HG03066 (cell line): ENCODE data around the gene CNTN1.
"Not testable (repeated sequence)": the region's sequence is repeated elsewhere in the genome, so short reads cannot be mapped to it uniquely, and the experiment has no call there.

ENCODE experiments used
- ATAC-seq: cut with Tn5 transposase; IDR thresholded peaks from one replicate; pipeline ENCODE4 v1.9.1; 2021; ENCODE audit warnings: low read depth; ENCODE audit not compliant: unreplicated experiment

Gene CNTN1

GRCh38 chr12:41076114-41076513, 383.9 kb downstream of the CNTN1 start:
- no peak for ATAC-seq

- ATAC-seq = not testable (repeated sequence)
These were observed 389.0 kb downstream of the CNTN1 start for GRCh38 chr12:41081241-41081640.

- ATAC-seq = no peak
These were observed 397.2 kb downstream of the CNTN1 start for GRCh38 chr12:41089438-41089837.

GRCh38 chr12:41092115-41092514, 399.9 kb downstream of the CNTN1 start:
- ATAC-seq = no peak

DNA sequence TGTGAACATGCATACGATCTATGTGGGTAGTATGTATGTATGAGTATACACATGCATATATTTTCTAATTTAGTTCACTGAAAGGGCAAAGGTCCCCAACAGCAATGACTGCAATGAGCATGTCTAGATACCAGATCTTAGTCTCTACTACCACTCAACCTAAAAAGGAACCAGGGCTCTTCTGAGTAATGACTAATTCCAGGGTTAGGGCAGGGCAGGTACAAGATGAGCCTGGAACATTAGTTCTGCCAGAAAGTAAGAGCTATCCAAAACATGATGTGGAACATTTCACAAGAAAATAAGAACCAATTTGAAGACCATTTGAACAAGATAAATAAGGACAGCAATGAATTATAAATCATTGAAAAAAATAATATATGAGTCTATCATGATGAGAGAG, 404.6 kb downstream of the CNTN1 start:
- ATAC-seq = no peak

GRCh38 chr12:41100572-41100971, 408.3 kb downstream of the CNTN1 start:
- ATAC-seq = no peak

GRCh38 chr12:41101806-41102205, 409.6 kb downstream of the CNTN1 start:
- ATAC-seq = no peak

DNA sequence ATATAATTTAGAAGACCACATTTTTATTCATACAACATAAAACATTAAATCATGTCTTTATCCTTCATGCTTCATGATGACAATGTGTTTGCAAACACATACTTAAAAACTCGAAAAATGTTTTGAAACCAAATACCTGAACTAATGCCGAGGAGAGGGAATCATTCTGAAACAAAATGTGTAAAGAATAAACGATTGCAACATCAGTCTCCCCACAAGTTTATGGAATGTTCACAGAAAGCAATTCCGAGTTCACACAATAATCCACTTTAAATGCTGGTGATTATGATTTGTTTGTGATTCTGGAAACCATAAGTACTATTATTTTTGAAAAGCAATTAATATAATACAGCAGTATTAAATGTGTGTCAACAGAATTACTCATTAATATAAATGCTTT, 411.4 kb downstream of the CNTN1 start:
- ATAC-seq = no peak

DNA sequence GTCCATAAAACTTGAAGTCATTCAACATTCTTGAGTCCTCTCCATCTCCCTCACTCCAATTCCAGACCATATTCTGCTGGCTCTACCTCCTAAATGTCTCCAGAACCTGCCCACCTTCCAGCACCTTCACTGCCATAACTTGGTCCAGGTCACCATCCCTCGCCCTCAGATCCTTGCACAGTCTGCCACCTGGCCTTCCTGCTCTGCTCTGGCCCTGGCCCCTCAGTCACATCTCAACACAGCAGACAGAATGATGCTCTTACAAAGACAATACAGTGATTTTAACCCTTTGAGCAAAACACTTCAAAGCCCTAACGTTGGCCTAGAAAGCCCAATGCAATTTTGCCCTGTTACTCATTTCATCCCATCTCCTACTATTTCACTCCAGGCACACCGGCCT, 414.1 kb downstream of the CNTN1 start:
- ATAC-seq = no peak

GRCh38 chr12:41108032-41108431, 415.8 kb downstream of the CNTN1 start:
- no peak for ATAC-seq

- ATAC-seq = no peak
These were observed 420.7 kb downstream of the CNTN1 start for GRCh38 chr12:41112903-41113302.

DNA sequence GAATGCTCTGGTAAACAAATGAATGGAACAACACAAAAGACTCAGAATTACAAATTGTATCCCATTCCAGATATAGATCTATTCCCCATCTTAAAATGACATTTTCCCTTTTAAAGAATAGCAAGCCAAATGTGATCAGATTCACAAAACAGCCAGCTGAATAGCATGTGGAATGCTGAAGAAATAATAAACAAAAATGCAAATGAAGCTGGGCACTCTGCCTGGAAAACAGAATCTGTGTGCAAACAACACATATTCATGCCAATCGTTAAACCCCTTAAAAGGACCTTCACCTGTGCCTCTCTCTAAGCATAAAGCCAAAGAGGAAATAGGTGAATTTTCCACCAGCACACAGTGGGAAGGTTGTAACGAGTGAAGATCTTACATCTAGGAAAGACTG, 428.0 kb downstream of the CNTN1 start:
- no peak for ATAC-seq

- no peak for ATAC-seq
These were observed 429.1 kb downstream of the CNTN1 start for GRCh38 chr12:41121374-41121773.
